ENCODE results near the gene UNC5B. TPM values are rescaled to one million over a fixed set of nuclear protein-coding genes. Genes with fewer than 3 reads are reported as not detected.
A peak's percentile ranks its signal among the peaks of the same experiment; 100 is the strongest.

The UNC5B gene
- total and polyA plus RNA-seq, 11 donors = 4.8 to 22.8 (median 10.1) TPM

DNA sequence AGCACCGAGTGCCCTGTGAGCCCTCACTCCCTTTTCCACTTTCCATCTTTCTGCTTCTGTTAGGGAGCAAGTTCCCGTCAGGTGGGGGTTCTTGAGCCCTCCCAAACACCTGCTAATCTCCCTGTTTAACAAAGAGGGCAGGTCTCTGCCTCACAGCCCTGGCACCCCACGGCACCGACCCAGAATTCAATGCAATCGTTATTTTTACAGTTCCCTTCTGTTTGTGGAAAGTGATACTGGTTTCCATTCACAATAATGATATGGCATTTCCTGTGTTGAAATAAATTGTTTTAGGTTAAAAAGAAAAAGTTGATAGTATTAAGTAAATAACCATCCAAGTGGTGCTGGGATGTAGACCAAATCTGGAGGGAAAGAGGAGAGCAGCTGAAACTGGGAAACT lies 67.8 kb downstream of the UNC5B start:
- no peak for TF ChIP-seq POLR2A (IDR thresholded peaks at IDR 0.05)
- TF ChIP-seq, protein P1, sequence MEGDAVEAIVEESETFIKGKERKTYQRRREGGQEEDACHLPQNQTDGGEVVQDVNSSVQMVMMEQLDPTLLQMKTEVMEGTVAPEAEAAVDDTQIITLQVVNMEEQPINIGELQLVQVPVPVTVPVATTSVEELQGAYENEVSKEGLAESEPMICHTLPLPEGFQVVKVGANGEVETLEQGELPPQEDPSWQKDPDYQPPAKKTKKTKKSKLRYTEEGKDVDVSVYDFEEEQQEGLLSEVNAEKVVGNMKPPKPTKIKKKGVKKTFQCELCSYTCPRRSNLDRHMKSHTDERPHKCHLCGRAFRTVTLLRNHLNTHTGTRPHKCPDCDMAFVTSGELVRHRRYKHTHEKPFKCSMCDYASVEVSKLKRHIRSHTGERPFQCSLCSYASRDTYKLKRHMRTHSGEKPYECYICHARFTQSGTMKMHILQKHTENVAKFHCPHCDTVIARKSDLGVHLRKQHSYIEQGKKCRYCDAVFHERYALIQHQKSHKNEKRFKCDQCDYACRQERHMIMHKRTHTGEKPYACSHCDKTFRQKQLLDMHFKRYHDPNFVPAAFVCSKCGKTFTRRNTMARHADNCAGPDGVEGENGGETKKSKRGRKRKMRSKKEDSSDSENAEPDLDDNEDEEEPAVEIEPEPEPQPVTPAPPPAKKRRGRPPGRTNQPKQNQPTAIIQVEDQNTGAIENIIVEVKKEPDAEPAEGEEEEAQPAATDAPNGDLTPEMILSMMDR (IDR thresholded peaks at IDR 0.05) = no peak
- intact Hi-C loops (cut with DNase I) = loop anchor here in 6 of 10 donors (5.0 to 10.0 kb wide), 3 partner anchors 265 to 373 kb away; no protein-coding TSS in a partner anchor
- Histone ChIP-seq H3K27me3 (no peaks in the 10 kb centered on the region), H3K27ac (no peak overlapping the region), H3K36me3 (peaks cover 0 to 51% (median 11%) of the 10 kb centered on the region in 9 donors), H3K4me1 (peaks cover 0 to 25% (median 10%) of the 10 kb centered on the region in 12 donors), H3K4me3 (no peak overlapping the region), H3K9me3 (no peaks in the 10 kb centered on the region)
- WGBS, 4 donors = 79 to 88% (median 85%) methylated on average over 5 of the region's 5 CpGs
- DNase-seq = no peak
- no peak for ATAC-seq

DNA sequence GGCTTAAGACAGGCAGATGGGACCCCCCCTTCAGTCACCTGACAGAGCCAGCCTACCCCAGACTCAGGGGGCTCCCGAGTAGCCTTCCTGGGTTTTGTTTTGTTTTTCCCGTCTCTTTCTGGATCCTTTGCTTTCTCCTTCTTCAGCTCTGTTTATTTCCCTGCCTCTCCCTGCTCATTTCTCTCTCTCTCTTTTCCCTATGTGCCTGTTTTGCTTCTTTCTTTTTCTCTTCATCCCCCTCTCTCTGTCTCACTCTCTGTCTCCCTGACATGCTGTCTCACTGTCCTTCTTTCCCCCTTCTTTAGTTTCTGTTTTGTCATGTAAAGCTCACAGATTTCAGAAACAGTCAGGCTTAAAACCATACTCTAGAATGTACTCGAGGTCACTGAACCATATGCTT lies 68.5 kb downstream of the UNC5B start:
- intact Hi-C loops (cut with DNase I) = loop anchor here in 6 of 10 donors (5.0 to 10.0 kb wide), 3 partner anchors 266 to 374 kb away; no protein-coding TSS in a partner anchor
- H3K27me3 ChIP-seq = no peaks in the 10 kb centered on the region
- peaks cover 0 to 57% (median 15%) of the 10 kb centered on the region in 9 donors for H3K36me3 ChIP-seq
- peaks cover 0 to 19% (median 7%) of the 10 kb centered on the region in 12 donors for H3K4me1 ChIP-seq
- 54 to 70% (median 56%) methylated on average over 3 of the region's 3 CpGs for WGBS, 4 donors
- H3K9me3 ChIP-seq = no peaks in the 10 kb centered on the region
- no peak overlapping the region for H3K4me3 ChIP-seq
- ATAC-seq = no peak
- TF ChIP-seq, protein P1 (IDR thresholded peaks at IDR 0.05) = no peak
- no peak for TF ChIP-seq POLR2A (IDR thresholded peaks at IDR 0.05)
- DNase-seq = no peak
- no peak overlapping the region for H3K27ac ChIP-seq

DNA sequence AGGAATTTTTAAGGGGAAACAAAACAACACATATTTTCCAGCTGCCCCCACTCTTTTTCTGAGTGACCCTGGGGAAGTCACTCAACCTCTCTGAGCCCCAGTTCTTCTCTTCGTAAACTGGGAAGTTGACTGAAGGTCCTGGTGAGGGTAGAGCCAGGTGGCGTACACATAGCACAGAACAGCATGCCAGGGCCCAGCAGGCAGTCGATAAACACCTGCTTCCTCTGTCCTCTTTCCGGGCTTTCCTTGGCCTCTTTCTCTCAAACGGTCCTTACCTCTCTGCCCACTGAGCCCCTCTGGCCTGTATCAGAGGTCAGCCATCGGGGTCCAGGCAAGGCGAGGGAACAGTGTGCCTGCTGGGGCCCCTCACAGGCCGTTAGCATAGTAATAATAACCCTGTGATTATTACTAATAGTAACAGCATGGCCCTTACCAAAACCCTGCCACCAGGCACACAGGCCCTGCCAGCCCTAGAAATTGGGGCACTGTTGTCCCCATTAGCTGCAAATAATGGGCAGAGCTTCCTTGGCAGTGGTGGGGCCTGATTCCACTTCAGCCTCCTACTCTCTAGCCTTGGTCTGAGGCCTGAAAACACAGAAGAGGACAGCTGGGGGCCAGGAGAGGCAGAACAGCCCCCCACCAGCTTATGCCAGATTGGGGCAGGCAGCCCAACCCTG lies 69.4 kb downstream of the UNC5B start:
- WGBS, 4 donors = 85 to 95% (median 90%) methylated on average over 8 of the region's 8 CpGs
- H3K4me3 ChIP-seq = no peak overlapping the region
- peaks cover 0 to 19% (median 7%) of the 10 kb centered on the region in 12 donors for H3K4me1 ChIP-seq
- no peaks in the 10 kb centered on the region for H3K9me3 ChIP-seq
- TF ChIP-seq, protein P1 (IDR thresholded peaks at IDR 0.05) = no peak
- no peak for DNase-seq
- no peak overlapping the region for H3K27ac ChIP-seq
- intact Hi-C loops (cut with DNase I) = loop anchor here in 6 of 10 donors (5.0 to 10.0 kb wide), 3 partner anchors 267 to 374 kb away; no protein-coding TSS in a partner anchor
- no peak for ATAC-seq
- peaks cover 0 to 66% (median 22%) of the 10 kb centered on the region in 9 donors for H3K36me3 ChIP-seq
- H3K27me3 ChIP-seq = no peaks in the 10 kb centered on the region

DNA sequence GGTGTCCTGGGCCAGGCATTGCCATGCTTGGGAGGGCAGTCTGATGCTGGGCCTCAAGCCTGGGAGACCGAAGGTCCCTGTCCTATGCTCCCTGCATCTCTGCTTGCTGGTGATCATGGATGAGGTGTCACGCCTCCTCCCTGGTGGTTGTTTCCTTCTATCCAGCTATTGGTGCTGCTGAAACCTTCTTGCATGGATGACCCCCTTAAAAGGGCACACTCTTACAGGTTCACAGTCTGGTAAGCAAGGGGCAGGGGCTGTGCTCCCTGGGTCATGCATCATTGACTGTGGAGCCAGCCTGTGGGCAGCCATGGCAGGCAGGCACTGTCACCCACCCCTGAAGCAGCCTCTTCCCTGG lies 69.9 kb downstream of the UNC5B start:
- H3K4me1 ChIP-seq = peaks cover 0 to 19% (median 7%) of the 10 kb centered on the region in 12 donors
- H3K4me3 ChIP-seq = no peak overlapping the region
- ATAC-seq (no peak), DNase-seq (peak in 1 of 5 donors; percentile 10)
- H3K27me3 ChIP-seq = no peaks in the 10 kb centered on the region
- H3K36me3 ChIP-seq = peaks cover 0 to 72% (median 26%) of the 10 kb centered on the region in 9 donors
- no peak overlapping the region for H3K27ac ChIP-seq
- WGBS, 4 donors = 89 to 100% (median 95%) methylated on average over 1 to 2 of the region's 2 CpGs
- intact Hi-C loops (cut with DNase I) = loop anchor here in 6 of 10 donors (5.0 to 10.0 kb wide), 3 partner anchors 268 to 375 kb away; no protein-coding TSS in a partner anchor
- no peaks in the 10 kb centered on the region for H3K9me3 ChIP-seq
- TF ChIP-seq POLR2A (IDR thresholded peaks at IDR 0.05) = no peak
- TF ChIP-seq, protein P1 (IDR thresholded peaks at IDR 0.05) = no peak
